IPS DF 6.9 (cell line): ENCODE results near the gene PAPOLB.

ENCODE experiments used
- DNase-seq: peaks from one replicate; pipeline ENCODE4 v3.0.0-alpha.2; 2013; ENCODE audit warnings: low read depth, low spot score
- H3K27ac ChIP-seq: one replicate; pipeline ENCODE4 v1.5.1; 2013; ENCODE audit warnings: low read length, control low read depth
- H3K27me3 ChIP-seq: 2 replicates; pipeline ENCODE4 v1.6.1; 2013; ENCODE audit warnings: mild to moderate bottlenecking, low read length; ENCODE audit not compliant: control insufficient read depth, insufficient read depth
- H3K36me3 ChIP-seq: 2 replicates; pipeline ENCODE4 v1.6.1; 2013; ENCODE audit warnings: low read length; ENCODE audit not compliant: control insufficient read depth, insufficient read depth
- H3K4me1 ChIP-seq: 2 replicates; pipeline ENCODE4 v1.6.1; 2013; ENCODE audit warnings: low read length; ENCODE audit not compliant: control insufficient read depth, insufficient read depth
- H3K4me3 ChIP-seq: 2 replicates; pipeline ENCODE4 v1.5.1; 2013; ENCODE audit warnings: mild to moderate bottlenecking, low read length
- H3K9me3 ChIP-seq: 2 replicates; pipeline ENCODE4 v1.6.1; 2013; ENCODE audit warnings: low read length, inconsistent platforms; ENCODE audit not compliant: control insufficient read depth, insufficient read depth
- WGBS: extraction: QIAGEN DNeasy Blood & Tissue Kit; methylation state at CpG from one replicate; pipeline ENCODE4 v1.1.7; 2013; ENCODE audit warnings: mixed read lengths, missing lambda C conversion rate; ENCODE audit not compliant: insufficient read length, insufficient coverage; 5-methylcytosine and 5-hydroxymethylcytosine counted together

The PAPOLB gene

GRCh38 chr7:4822677-4823076 lies 39.2 kb downstream of the PAPOLB start:
- no peak overlapping the region for H3K4me3 ChIP-seq
- no peaks in the 10 kb centered on the region for H3K36me3 ChIP-seq
- no peaks in the 10 kb centered on the region for H3K27me3 ChIP-seq
- no peaks in the 10 kb centered on the region for H3K4me1 ChIP-seq
- no CpG with 5 or more reads among the region's 9 CpGs for WGBS
- no peak overlapping the region for H3K27ac ChIP-seq
- peaks cover 2% of the 10 kb centered on the region; the same call in 1 of the 2 replicates for H3K9me3 ChIP-seq
- DNase-seq = no peak

DNA sequence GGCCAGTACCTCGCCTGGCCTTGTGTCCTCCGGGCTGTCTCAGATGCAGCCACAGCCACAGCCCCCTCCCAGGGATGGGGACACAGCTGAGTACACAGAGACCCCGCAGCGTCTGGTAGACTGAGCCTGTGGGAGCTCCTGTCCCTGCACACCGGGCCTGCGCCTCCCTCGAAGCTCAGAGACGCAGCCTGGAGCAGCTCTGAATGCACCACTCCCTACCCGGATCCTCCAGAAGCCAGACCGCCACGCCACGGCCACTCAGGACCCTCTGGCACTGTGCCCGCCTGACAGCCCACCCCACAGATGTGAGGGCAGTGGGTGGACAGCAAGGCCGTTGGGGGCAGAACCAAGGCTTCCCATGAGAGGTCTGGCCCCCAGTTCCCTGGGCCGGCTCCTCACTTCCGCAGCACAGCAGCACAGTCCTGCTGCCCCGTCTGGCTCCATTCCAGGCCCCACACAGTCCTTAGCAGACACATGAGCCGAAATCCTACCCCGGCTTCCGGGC lies 40.8 kb downstream of the PAPOLB start:
- no peaks in the 10 kb centered on the region for H3K27me3 ChIP-seq
- no peaks in the 10 kb centered on the region for H3K4me1 ChIP-seq
- no CpG with 5 or more reads among the region's 20 CpGs for WGBS
- no peak overlapping the region for H3K27ac ChIP-seq
- H3K4me3 ChIP-seq = no peak overlapping the region
- no peak for DNase-seq
- H3K9me3 ChIP-seq = peaks cover 2% of the 10 kb centered on the region; the same call in 1 of the 2 replicates
- H3K36me3 ChIP-seq = no peaks in the 10 kb centered on the region

GRCh38 chr7:4820405-4820966 lies 41.3 kb downstream of the PAPOLB start:
- no peaks in the 10 kb centered on the region for H3K4me1 ChIP-seq
- no peak overlapping the region for H3K4me3 ChIP-seq
- no peak overlapping the region for H3K27ac ChIP-seq
- no CpG with 5 or more reads among the region's 19 CpGs for WGBS
- H3K27me3 ChIP-seq = no peaks in the 10 kb centered on the region
- no peaks in the 10 kb centered on the region for H3K36me3 ChIP-seq
- peaks cover 2% of the 10 kb centered on the region; the same call in 1 of the 2 replicates for H3K9me3 ChIP-seq
- no peak for DNase-seq

- H3K9me3 ChIP-seq = peaks cover 2% of the 10 kb centered on the region; the same call in 1 of the 2 replicates
- H3K4me1 ChIP-seq = no peaks in the 10 kb centered on the region
- no peak overlapping the region for H3K4me3 ChIP-seq
- no peak overlapping the region for H3K27ac ChIP-seq
- no peaks in the 10 kb centered on the region for H3K27me3 ChIP-seq
- no peaks in the 10 kb centered on the region for H3K36me3 ChIP-seq
- WGBS = no CpG with 5 or more reads among the region's 39 CpGs
- no peak for DNase-seq
Observed at GRCh38 chr7:4819560-4820404, 42.0 kb downstream of the PAPOLB start.

- no peak overlapping the region for H3K27ac ChIP-seq
- H3K36me3 ChIP-seq = no peaks in the 10 kb centered on the region
- no peak for DNase-seq
- no CpG with 5 or more reads among the region's 32 CpGs for WGBS
- H3K27me3 ChIP-seq = no peaks in the 10 kb centered on the region
- no peak overlapping the region for H3K4me3 ChIP-seq
- peaks cover 2% of the 10 kb centered on the region; the same call in 1 of the 2 replicates for H3K9me3 ChIP-seq
- no peaks in the 10 kb centered on the region for H3K4me1 ChIP-seq
Observed at GRCh38 chr7:4818000-4818794, 43.6 kb downstream of the PAPOLB start.

GRCh38 chr7:4817178-4817901 lies 44.5 kb downstream of the PAPOLB start:
- H3K36me3 ChIP-seq = no peaks in the 10 kb centered on the region
- no peak overlapping the region for H3K4me3 ChIP-seq
- no peak for DNase-seq
- no peaks in the 10 kb centered on the region for H3K4me1 ChIP-seq
- H3K27me3 ChIP-seq = no peaks in the 10 kb centered on the region
- peaks cover 2% of the 10 kb centered on the region; the same call in 1 of the 2 replicates for H3K9me3 ChIP-seq
- no CpG with 5 or more reads among the region's 38 CpGs for WGBS
- H3K27ac ChIP-seq = no peak overlapping the region

DNA sequence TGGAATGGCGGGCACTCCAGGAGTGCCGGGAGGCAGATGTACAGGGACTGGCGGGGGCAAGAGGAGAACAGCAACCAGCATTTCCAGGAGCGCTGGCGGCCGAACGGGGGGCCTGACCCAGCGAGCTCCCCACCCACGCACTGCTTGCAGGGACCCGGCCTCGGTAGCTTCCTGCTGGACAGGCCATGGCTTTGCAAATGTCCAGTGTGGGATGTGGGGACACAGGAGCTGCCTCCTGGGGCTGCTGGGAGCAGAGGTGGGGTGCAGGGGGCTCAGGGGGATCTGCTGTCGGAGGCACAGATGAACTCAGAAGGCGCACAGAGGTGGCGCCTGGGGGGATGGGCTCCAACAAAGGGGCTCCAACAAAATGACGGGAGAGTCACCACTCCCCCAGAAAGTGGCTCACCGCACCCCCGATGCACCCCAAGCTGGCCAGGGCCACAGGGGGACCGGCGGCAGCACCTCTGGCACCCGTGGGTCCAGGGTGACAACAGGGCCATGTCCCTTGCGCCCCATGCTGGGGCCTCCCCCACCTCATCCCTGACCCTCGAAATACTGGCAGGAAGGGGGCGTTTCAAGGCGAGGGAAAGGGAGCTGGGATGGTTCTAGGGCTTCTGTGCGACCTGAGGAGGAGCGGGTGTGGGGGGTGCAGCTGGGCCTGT lies 45.3 kb downstream of the PAPOLB start:
- Histone ChIP-seq H3K4me1 (no peaks in the 10 kb centered on the region), H3K36me3 (no peaks in the 10 kb centered on the region), H3K27ac (no peak overlapping the region), H3K9me3 (peaks cover 4% of the 10 kb centered on the region; the same call in 1 of the 2 replicates), H3K27me3 (no peaks in the 10 kb centered on the region), H3K4me3 (no peak overlapping the region)
- no peak for DNase-seq
- WGBS = no CpG with 5 or more reads among the region's 26 CpGs

DNA sequence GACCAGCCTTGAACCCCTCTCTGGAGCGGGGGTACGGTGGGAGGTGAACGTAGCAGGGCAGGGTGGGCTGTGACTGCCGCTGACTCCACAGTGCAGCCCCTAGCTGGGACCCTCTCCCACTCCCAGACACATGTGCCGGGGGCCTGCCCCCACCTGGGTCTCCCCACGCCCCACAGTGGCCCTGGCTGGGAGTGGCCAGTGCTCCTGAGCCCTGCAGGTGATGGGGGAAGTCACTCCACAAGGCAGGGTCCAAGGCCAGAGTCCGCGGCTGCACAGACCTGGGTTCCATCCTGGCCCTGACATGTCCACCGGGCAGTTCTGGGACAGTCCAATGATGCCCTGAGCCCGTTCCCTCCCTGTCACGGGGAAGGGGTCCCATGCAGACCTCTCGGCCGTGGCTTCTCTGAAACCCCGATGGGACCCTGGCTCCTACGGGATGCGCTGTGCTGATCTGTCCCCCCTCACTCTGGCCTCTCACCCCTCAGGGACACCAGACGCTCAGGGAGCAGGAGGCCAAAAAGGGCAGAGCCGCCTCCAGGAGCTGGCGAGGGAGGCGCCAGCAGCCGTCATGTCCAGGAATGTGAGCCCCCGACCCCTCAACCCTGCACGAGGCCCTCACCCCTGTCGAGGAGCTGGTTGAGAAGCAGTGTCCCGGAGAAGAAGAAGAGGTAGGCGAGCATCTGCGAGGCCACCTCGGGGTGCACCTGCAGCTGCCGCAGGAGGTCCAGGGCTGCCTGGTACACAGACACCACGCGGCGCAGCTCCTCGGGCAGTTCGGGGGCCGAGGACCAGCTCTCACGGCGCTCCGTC lies 46.0 kb downstream of the PAPOLB start:
- Histone ChIP-seq H3K9me3 (peaks cover 4% of the 10 kb centered on the region; the same call in 1 of the 2 replicates), H3K4me3 (no peak overlapping the region), H3K4me1 (no peaks in the 10 kb centered on the region), H3K27ac (no peak overlapping the region), H3K27me3 (no peaks in the 10 kb centered on the region), H3K36me3 (no peaks in the 10 kb centered on the region)
- no CpG with 5 or more reads among the region's 38 CpGs for WGBS
- DNase-seq = no peak

DNA sequence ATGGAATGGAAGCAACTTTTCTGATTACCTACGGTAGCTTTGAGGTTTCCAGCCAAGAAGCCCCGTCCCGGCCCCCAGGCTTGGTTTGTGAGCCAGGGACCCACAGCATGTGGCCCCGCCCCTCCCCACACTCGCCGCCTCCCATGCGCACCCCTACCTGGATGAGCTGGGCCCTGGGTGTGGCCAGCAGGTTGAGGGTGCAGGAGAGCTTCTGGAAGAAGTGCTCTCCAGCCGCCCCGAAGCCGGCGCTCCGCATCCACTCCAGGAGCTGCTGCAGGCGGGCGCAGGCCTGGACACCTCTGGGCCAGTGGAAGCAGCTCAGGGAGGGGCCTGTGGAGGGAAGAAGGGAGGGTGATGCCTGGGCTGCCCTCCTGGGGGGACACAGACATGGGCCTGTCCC lies 46.7 kb downstream of the PAPOLB start:
- Histone ChIP-seq H3K27me3 (no peaks in the 10 kb centered on the region), H3K27ac (no peak overlapping the region), H3K36me3 (no peaks in the 10 kb centered on the region), H3K4me1 (no peaks in the 10 kb centered on the region), H3K4me3 (no peak overlapping the region), H3K9me3 (peaks cover 4% of the 10 kb centered on the region; the same call in 1 of the 2 replicates)
- no CpG with 5 or more reads among the region's 14 CpGs for WGBS
- DNase-seq = no peak
